PC-3 (cell line): ENCODE results near the gene SLC8A1. TPM values are rescaled to one million over a fixed set of nuclear protein-coding genes. Genes with fewer than 3 reads are reported as not detected.

Source experiments
- ATAC-seq: fragments of 200-7000 bp; cut with Tn5 transposase; 2 replicates; pipeline ENCODE4 v1.9.1; 2020; ENCODE audit warnings: mild to moderate bottlenecking, moderate library complexity
- BruUV-seq: library from RNA; stranded (reverse); fragments of 400-500 nt; replicated peaks from 2 replicates; lab custom pipeline; 2021; lab: Mats Ljungman, UMichigan
- CTCF ChIA-PET: fragments of 300-600 bp; sonication (Branson Sonifier 250); formaldehyde crosslinking; loops from one replicate; lab custom pipeline; 2022; ENCODE audit warnings: antibody characterized with exemption; lab: Charles Lee
- POLR2A ChIA-PET: fragments of 300-600 bp; sonication (Branson Sonifier 250); formaldehyde crosslinking; loops from one replicate; lab custom pipeline; 2022; ENCODE audit warnings: antibody characterized with exemption; ENCODE audit not compliant: unreplicated experiment; lab: Charles Lee
- DNase-seq: peaks from one replicate; pipeline ENCODE4 v3.0.0-alpha.2; 2015
- H2AFZ ChIP-seq: fragments of 300-600 bp; sonication (generic); 2 replicates; pipeline ENCODE4 v1.6.0; 2016; ENCODE audit warnings: antibody characterized with exemption, low read length
- H3F3A ChIP-seq: fragments of 300-600 bp; sonication (generic); one replicate; pipeline ENCODE4 v1.6.0; 2017; ENCODE audit warnings: antibody characterized with exemption, low read length, control low read depth, mild to moderate bottlenecking; ENCODE audit not compliant: unreplicated experiment
- H3K27ac ChIP-seq: fragments of 300-600 bp; sonication (generic); 2 replicates; pipeline ENCODE4 v1.5.1; 2016; ENCODE audit warnings: mild to moderate bottlenecking, low read length
- H3K27me3 ChIP-seq: fragments of 300-600 bp; sonication (generic); 2 replicates; pipeline ENCODE4 v1.6.1; 2016; ENCODE audit warnings: low read length, mixed read lengths
- H3K36me3 ChIP-seq: fragments of 300-600 bp; sonication (generic); 2 replicates; pipeline ENCODE4 v1.6.1; 2016; ENCODE audit warnings: low read depth, mixed run types, low read length, mixed read lengths
- H3K4me1 ChIP-seq: fragments of 300-600 bp; sonication (generic); 2 replicates; pipeline ENCODE4 v1.5.1; 2016; ENCODE audit warnings: low read length; ENCODE audit not compliant: insufficient read depth
- H3K4me2 ChIP-seq: fragments of 300-600 bp; sonication (generic); 2 replicates; pipeline ENCODE4 v1.6.0; 2016; ENCODE audit warnings: low read length
- H3K4me3 ChIP-seq: fragments of 300-600 bp; sonication (generic); 2 replicates; pipeline ENCODE4 v1.5.1; 2016; ENCODE audit warnings: mild to moderate bottlenecking, low read length, mixed read lengths
- H3K79me2 ChIP-seq: fragments of 300-600 bp; sonication (generic); 2 replicates; pipeline ENCODE4 v1.6.1; 2017; ENCODE audit warnings: low read length, mixed read lengths
- H3K9ac ChIP-seq: fragments of 300-600 bp; sonication (generic); 2 replicates; pipeline ENCODE4 v1.6.0; 2016; ENCODE audit warnings: mild to moderate bottlenecking, low read length
- H3K9me2 ChIP-seq: fragments of 300-600 bp; sonication (generic); replicated peaks from 2 replicates; pipeline ENCODE4 v1.6.1; 2016; ENCODE audit warnings: mixed run types, low read length, mixed read lengths
- H3K9me3 ChIP-seq: fragments of 300-600 bp; sonication (generic); 2 replicates; pipeline ENCODE4 v1.6.1; 2016; ENCODE audit warnings: low read length, mixed read lengths
- H4K20me1 ChIP-seq: fragments of 300-600 bp; sonication (generic); 2 replicates; pipeline ENCODE4 v1.6.1; 2016; ENCODE audit warnings: low read length, mixed read lengths
- CTCF ChIP-seq: fragments of 300-600 bp; sonication (generic); conservative IDR thresholded peaks from 2 replicates; pipeline ENCODE4 v1.5.1; 2017; ENCODE audit warnings: antibody characterized with exemption, low read depth, mild to moderate bottlenecking, low read length
- EZH2 ChIP-seq: fragments of 300-600 bp; sonication (generic); IDR thresholded peaks from one replicate; pipeline ENCODE4 v1.6.1; 2017; ENCODE audit warnings: antibody characterized with exemption, mild to moderate bottlenecking, low read length; ENCODE audit not compliant: unreplicated experiment
- EZH2phosphoT487 ChIP-seq: fragments of 300-600 bp; sonication (generic); IDR thresholded peaks from 2 replicates; pipeline ENCODE4 v1.6.1; 2018; ENCODE audit warnings: mild to moderate bottlenecking, antibody characterized with exemption, low read length, borderline replicate concordance
- intact Hi-C: fragments of 100-400 bp; cut with micrococcal nuclease; formaldehyde crosslinking; loops from 2 replicates; pipeline ENCODE4 v1.9.0; 2023
- total RNA-seq: library from RNA; depleted of rRNA; stranded (reverse); fragments of >200 nt; gene quantifications from 2 replicates; pipeline ENCODE4 v1.2.3, GENCODE V29; 2014

Gene SLC8A1
- total RNA-seq, 1 experiment from 2014 or later, result 1.3 TPM

GRCh38 chr2:40258135-40258457, 193.8 kb downstream of the SLC8A1 start:
- H3K27ac ChIP-seq, result no peak overlapping the region
- no peak overlapping the region for H3K9ac ChIP-seq
- no peaks in the 10 kb centered on the region for H4K20me1 ChIP-seq
- H3K27me3 ChIP-seq, result no peaks in the 10 kb centered on the region
- H3K79me2 ChIP-seq, result no peaks in the 10 kb centered on the region
- TF ChIP-seq EZH2phosphoT487, result no peak
- H3K4me2 ChIP-seq, result no peak overlapping the region
- ChIA-PET POLR2A (no interaction called here), CTCF (no interaction called here)
- no TSS peak for BruUV-seq
- no peaks in the 10 kb centered on the region for H3K36me3 ChIP-seq
- H3K4me1 ChIP-seq, result peaks cover 3% of the 10 kb centered on the region; the same call in 1 of the 2 replicates
- ATAC-seq, result no peak
- H3K9me2 ChIP-seq, result no peaks in the 10 kb centered on the region; the same call in 1 of the 2 replicates
- no peak for DNase-seq
- H3F3A ChIP-seq, result no peaks in the 10 kb centered on the region
- H2AFZ ChIP-seq, result no peak overlapping the region
- intact Hi-C loops, result no loop called here
- no peak overlapping the region for H3K4me3 ChIP-seq
- H3K9me3 ChIP-seq, result no peaks in the 10 kb centered on the region

GRCh38 chr2:40257340-40258134, 194.4 kb downstream of the SLC8A1 start:
- TF ChIP-seq CTCF (no peak), EZH2phosphoT487 (no peak), EZH2 (no peak)
- Histone ChIP-seq H3K36me3 (no peaks in the 10 kb centered on the region), H3K4me2 (no peak overlapping the region), H3K27me3 (no peaks in the 10 kb centered on the region), H3K27ac (no peak overlapping the region), H3K4me3 (no peak overlapping the region), H2AFZ (no peak overlapping the region), H3F3A (no peaks in the 10 kb centered on the region), H3K4me1 (peaks cover 3% of the 10 kb centered on the region; the same call in 1 of the 2 replicates), H4K20me1 (no peaks in the 10 kb centered on the region), H3K79me2 (no peaks in the 10 kb centered on the region), H3K9me2 (no peaks in the 10 kb centered on the region; the same call in 1 of the 2 replicates), H3K9ac (no peak overlapping the region), H3K9me3 (no peaks in the 10 kb centered on the region)
- no TSS peak for BruUV-seq
- intact Hi-C loops, result no loop called here
- ATAC-seq (no peak), DNase-seq (no peak)
- CTCF ChIA-PET, result interaction anchor here (0.6 kb wide), 1 partner anchor 344 kb away, joined by 4 read pairs; no protein-coding TSS in a partner anchor
- POLR2A ChIA-PET, result interaction anchor here (0.6 kb wide), 1 partner anchor 478 kb away, joined by 6 read pairs; no protein-coding TSS in a partner anchor

- H2AFZ ChIP-seq, result no peak overlapping the region
- H3K9me3 ChIP-seq, result no peaks in the 10 kb centered on the region
- no peaks in the 10 kb centered on the region for H3F3A ChIP-seq
- no peak overlapping the region for H3K27ac ChIP-seq
- H3K36me3 ChIP-seq, result no peaks in the 10 kb centered on the region
- no peak overlapping the region for H3K4me3 ChIP-seq
- H3K4me2 ChIP-seq, result no peak overlapping the region
- H3K4me1 ChIP-seq, result peaks cover 3% of the 10 kb centered on the region; the same call in 1 of the 2 replicates
- TF ChIP-seq EZH2phosphoT487 (no peak), EZH2 (no peak), CTCF (peak; percentile 51)
- no peaks in the 10 kb centered on the region for H3K27me3 ChIP-seq
- BruUV-seq, result no TSS peak
- peak; percentile 77 for ATAC-seq
- H3K79me2 ChIP-seq, result no peaks in the 10 kb centered on the region
- peak; percentile 67 for DNase-seq
- no peaks in the 10 kb centered on the region for H4K20me1 ChIP-seq
- POLR2A ChIA-PET, result interaction anchor here (0.6 kb wide), 1 partner anchor 184 kb away, joined by 3 read pairs; no protein-coding TSS in a partner anchor
- no peaks in the 10 kb centered on the region; the same call in 1 of the 2 replicates for H3K9me2 ChIP-seq
- intact Hi-C loops, result no loop called here
- no peak overlapping the region for H3K9ac ChIP-seq
- CTCF ChIA-PET, result no interaction called here
Observed at GRCh38 chr2:40256649-40257048, 195.2 kb downstream of the SLC8A1 start.
